Body of pancreas (tissue), 4 donors: ENCODE data around the gene THPO. TPM values are rescaled to one million over a fixed set of nuclear protein-coding genes. Genes with fewer than 3 reads are reported as not detected.

Source experiments
- ATAC-seq: fragments of 150-250 bp; one replicate; pipeline ENCODE4 v1.9.1; 2016
- DNase-seq, 4 donors: peaks; one replicate each; pipeline ENCODE4 v3.0.0-alpha.2; 2019
- H3K27ac ChIP-seq, 4 donors: fragments of 200-600 bp; sonication (generic); 1 replicate in 3 of 4; 2 replicates in 1 of 4; pipeline versions ENCODE4 v1.5.1 to v1.6.1; 2016 to 2019; ENCODE audit warnings: mild to moderate bottlenecking in 1 of 4, mixed read lengths in 1 of 4, moderate library complexity in 1 of 4
- H3K27me3 ChIP-seq, 2 donors: fragments of 200-600 bp; sonication (generic); one replicate each; pipeline ENCODE4 v1.6.0; 2016; ENCODE audit warnings: mild to moderate bottlenecking in 1 of 2
- H3K36me3 ChIP-seq, 2 donors: fragments of 200-600 bp; sonication (generic); replicated peaks in 1 of 2; 2 replicates each; pipeline ENCODE4 v1.5.1; 2016; ENCODE audit warnings: low read depth in 2 of 2; ENCODE audit not compliant: insufficient read depth in 1 of 2
- H3K4me1 ChIP-seq: fragments of 200-600 bp; sonication (generic); one replicate; pipeline ENCODE4 v1.6.0; 2016
- H3K4me3 ChIP-seq, 2 donors: fragments of 200-600 bp; sonication (generic); 1 replicate in 1 of 2; 2 replicates in 1 of 2; pipeline ENCODE4 v1.5.1; 2016 to 2019
- H3K9me3 ChIP-seq, 3 donors: fragments of 200-600 bp; sonication (generic); 1 replicate in 2 of 3; 2 replicates in 1 of 3; pipeline ENCODE4 v1.5.1; 2016
- CTCF ChIP-seq, 7 experiments: fragments of 450-650 bp in 4 of 7; fragments of 200-600 bp in 3 of 7; sonication (generic) in 3 of 7; IDR thresholded peaks; one replicate each; pipeline ENCODE4 v1.5.1; 2016 to 2019; ENCODE audit warnings: antibody characterized with exemption in 7 of 7
- POLR2A ChIP-seq, 3 donors: fragments of 450-650 bp; IDR thresholded peaks; one replicate each; pipeline ENCODE4 v1.6.1; 2016; ENCODE audit warnings: antibody characterized with exemption in 3 of 3, mild to moderate bottlenecking in 2 of 3
- whole genome bisulfite sequencing, 2 donors: methylation state at CpG; one replicate each; pipeline ENCODE4 v1.1.5; 2017; 5-methylcytosine and 5-hydroxymethylcytosine counted together
- intact Hi-C: fragments of 100-400 bp; cut with DNase I; formaldehyde crosslinking; loops from one replicate; pipeline ENCODE4 v1.15.1; 2023
- total RNA-seq, 2 donors: library from RNA; depleted of rRNA; stranded (reverse); fragments of >200 nt; gene quantifications; one replicate each; pipeline ENCODE4 v1.1.0, GENCODE V29; 2016

The THPO gene
- total RNA-seq, 2 donors from 2014 or later: not detected

GRCh38 chr3:184409331-184409926, 31.4 kb upstream of the THPO start:
- ATAC-seq: no peak
- no peaks in the 10 kb centered on the region for H3K27me3 ChIP-seq
- DNase-seq: no peak
- whole genome bisulfite sequencing, 2 donors: 85 to 90% methylated on average over 6 to 8 of the region's 8 CpGs
- intact Hi-C loops: no loop called here
- no peaks in the 10 kb centered on the region for H3K36me3 ChIP-seq
- no peak overlapping the region for H3K27ac ChIP-seq
- TF ChIP-seq POLR2A (IDR thresholded peaks at IDR 0.05): no peak
- TF ChIP-seq CTCF (IDR thresholded peaks at IDR 0.05): no peak
- no peak overlapping the region for H3K4me3 ChIP-seq
- no peaks in the 10 kb centered on the region for H3K9me3 ChIP-seq
- H3K4me1 ChIP-seq: no peaks in the 10 kb centered on the region

GRCh38 chr3:184405075-184406030, 27.3 kb upstream of the THPO start:
- DNase-seq: no peak
- intact Hi-C loops: no loop called here
- Histone ChIP-seq H3K9me3 (no peaks in the 10 kb centered on the region), H3K4me3 (no peak overlapping the region), H3K27me3 (no peaks in the 10 kb centered on the region), H3K36me3 (no peaks in the 10 kb centered on the region), H3K27ac (no peak overlapping the region), H3K4me1 (no peaks in the 10 kb centered on the region)
- TF ChIP-seq POLR2A (IDR thresholded peaks at IDR 0.05) (no peak), CTCF (IDR thresholded peaks at IDR 0.05) (no peak)
- 71 to 78% methylated on average over 20 of the region's 20 CpGs for WGBS, 2 donors
- ATAC-seq: no peak

- Histone ChIP-seq H3K4me3 (no peak overlapping the region), H3K36me3 (no peaks in the 10 kb centered on the region), H3K4me1 (peaks cover 7% of the 10 kb centered on the region), H3K27ac (no peak overlapping the region), H3K9me3 (no peaks in the 10 kb centered on the region), H3K27me3 (no peaks in the 10 kb centered on the region)
- TF ChIP-seq CTCF (IDR thresholded peaks at IDR 0.05): no peak
- TF ChIP-seq POLR2A (IDR thresholded peaks at IDR 0.05): no peak
- intact Hi-C loops: no loop called here
- no peak for ATAC-seq
- WGBS, 2 donors: 20 to 30% methylated on average over 6 to 9 of the region's 9 CpGs
- DNase-seq: peak in 1 of 4 donors; percentile 40
Measured at GRCh38 chr3:184399410-184399809, 21.4 kb upstream of the THPO start.

- H3K36me3 ChIP-seq: no peaks in the 10 kb centered on the region
- DNase-seq (peak; percentile 78 to 91 (median 89)), ATAC-seq (peak; percentile 92)
- no peak for TF ChIP-seq POLR2A (IDR thresholded peaks at IDR 0.05)
- TF ChIP-seq CTCF (IDR thresholded peaks at IDR 0.05): no peak
- H3K4me1 ChIP-seq: peaks cover 7% of the 10 kb centered on the region
- H3K27ac ChIP-seq: peak overlapping the region in 3 of 4 donors; percentile 25 to 63 (median 54)
- intact Hi-C loops: no loop called here
- 39 to 60% methylated on average over 3 to 5 of the region's 5 CpGs for WGBS, 2 donors
- no peaks in the 10 kb centered on the region for H3K9me3 ChIP-seq
- no peaks in the 10 kb centered on the region for H3K27me3 ChIP-seq
- H3K4me3 ChIP-seq: no peak overlapping the region
Measured at GRCh38 chr3:184395320-184395660, 17.3 kb upstream of the THPO start.
